NCI-H345 treated with DMSO at 0.1 percent for 48 hours (cell line): ENCODE results near the gene SLC35F2.
"Not testable (repeated sequence)": the region's sequence is repeated elsewhere in the genome, so short reads cannot be mapped to it uniquely, and the experiment has no call there.

ENCODE experiments used
- DNase-seq: peaks from one replicate; lab custom pipeline; 2025; ENCODE audit not compliant: unreplicated experiment; lab: John Stamatoyannopoulos, UW

SLC35F2 gene

GRCh38 chr11:107858217-107859070 lies at the start of gene SLC35F2:
SLC35F2 (minus strand) TSS chr11:107858787; CDS start chr11:107858767, 20 bp downstream.
- DNase-seq = peak; percentile 70

GRCh38 chr11:107908211-107908610 lies 49.6 kb upstream of the SLC35F2 start:
- no peak for DNase-seq

- DNase-seq = no peak
These were observed 39.7 kb upstream of the SLC35F2 start for GRCh38 chr11:107898270-107898669.

- DNase-seq = no peak
These were observed 23.7 kb upstream of the SLC35F2 start for GRCh38 chr11:107882095-107882820.

- DNase-seq = not testable (repeated sequence)
These were observed 22.9 kb upstream of the SLC35F2 start for GRCh38 chr11:107881471-107881870.

- DNase-seq = no peak
These were observed 17.6 kb upstream of the SLC35F2 start for GRCh38 chr11:107876141-107876540.

GRCh38 chr11:107864591-107864990 lies 6.0 kb upstream of the SLC35F2 start:
- no peak for DNase-seq

- DNase-seq = no peak
These were observed 2.1 kb upstream of the SLC35F2 start for GRCh38 chr11:107860688-107861087.

- DNase-seq = not testable (repeated sequence)
These were observed 1.6 kb upstream of the SLC35F2 start for GRCh38 chr11:107860240-107860620.

GRCh38 chr11:107859459-107860239 lies 1.1 kb upstream of the SLC35F2 start:
- peak; percentile 35 for DNase-seq

GRCh38 chr11:107857550-107858216 lies 904 bp downstream of the SLC35F2 start:
- peak; percentile 23 for DNase-seq

- no peak for DNase-seq
These were observed 1.5 kb downstream of the SLC35F2 start for GRCh38 chr11:107856981-107857517.

GRCh38 chr11:107856180-107856980 lies 2.2 kb downstream of the SLC35F2 start:
- DNase-seq = no peak

- no peak for DNase-seq
These were observed 5.5 kb downstream of the SLC35F2 start for GRCh38 chr11:107853070-107853469.

- no peak for DNase-seq
These were observed 6.8 kb downstream of the SLC35F2 start for GRCh38 chr11:107851704-107852310.

GRCh38 chr11:107849790-107850189 lies 8.8 kb downstream of the SLC35F2 start:
- DNase-seq = no peak

- DNase-seq = no peak
These were observed 10.2 kb downstream of the SLC35F2 start for GRCh38 chr11:107848345-107848744.

- DNase-seq = no peak
These were observed 11.4 kb downstream of the SLC35F2 start for GRCh38 chr11:107847184-107847583.

- DNase-seq = no peak
These were observed 14.5 kb downstream of the SLC35F2 start for GRCh38 chr11:107844041-107844440.
